ENCODE results near the gene ANKDD1B. TPM values are rescaled to one million over a fixed set of nuclear protein-coding genes. Genes with fewer than 3 reads are reported as not detected.
"Not testable (repeated sequence)": the region's sequence is repeated elsewhere in the genome, so short reads cannot be mapped to it uniquely, and the experiment has no call there.

Gene ANKDD1B
- total RNA-seq, 4 donors from 2014 or later = 0.45 to 2.2 (median 1.8) TPM

DNA sequence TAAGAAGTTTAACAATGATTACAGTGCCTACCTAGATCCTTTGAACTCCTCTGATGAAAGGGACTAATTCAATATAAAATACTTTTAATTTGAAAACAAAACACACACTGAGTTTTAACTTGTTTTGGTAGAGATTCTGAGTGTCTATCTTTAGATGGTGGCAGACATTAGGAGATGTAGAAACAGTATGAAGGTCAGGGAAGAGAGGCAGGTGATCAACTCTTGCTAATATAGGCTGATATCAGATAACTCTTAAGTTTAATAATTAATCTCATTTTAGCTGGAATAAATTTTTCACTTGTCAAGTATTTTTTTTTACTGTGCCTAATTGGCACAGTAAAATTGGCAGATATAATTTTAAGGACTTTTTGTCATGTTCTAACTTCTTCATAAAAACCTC, 75.2 kb downstream of the ANKDD1B start:
- Histone ChIP-seq H3K4me3 (no peak overlapping the region), H3K9me3 (no peaks in the 10 kb centered on the region), H3K4me1 (no peaks in the 10 kb centered on the region), H3K36me3 (peaks cover 54% of the 10 kb centered on the region), H3K27me3 (no peaks in the 10 kb centered on the region), H3K27ac (no peak overlapping the region)
- TF ChIP-seq EP300 (IDR thresholded peaks at IDR 0.05) (no peak), POLR2AphosphoS5 (IDR thresholded peaks at IDR 0.05) (no peak), POLR2A (IDR thresholded peaks at IDR 0.05) (no peak)
- TF ChIP-seq, protein P1, sequence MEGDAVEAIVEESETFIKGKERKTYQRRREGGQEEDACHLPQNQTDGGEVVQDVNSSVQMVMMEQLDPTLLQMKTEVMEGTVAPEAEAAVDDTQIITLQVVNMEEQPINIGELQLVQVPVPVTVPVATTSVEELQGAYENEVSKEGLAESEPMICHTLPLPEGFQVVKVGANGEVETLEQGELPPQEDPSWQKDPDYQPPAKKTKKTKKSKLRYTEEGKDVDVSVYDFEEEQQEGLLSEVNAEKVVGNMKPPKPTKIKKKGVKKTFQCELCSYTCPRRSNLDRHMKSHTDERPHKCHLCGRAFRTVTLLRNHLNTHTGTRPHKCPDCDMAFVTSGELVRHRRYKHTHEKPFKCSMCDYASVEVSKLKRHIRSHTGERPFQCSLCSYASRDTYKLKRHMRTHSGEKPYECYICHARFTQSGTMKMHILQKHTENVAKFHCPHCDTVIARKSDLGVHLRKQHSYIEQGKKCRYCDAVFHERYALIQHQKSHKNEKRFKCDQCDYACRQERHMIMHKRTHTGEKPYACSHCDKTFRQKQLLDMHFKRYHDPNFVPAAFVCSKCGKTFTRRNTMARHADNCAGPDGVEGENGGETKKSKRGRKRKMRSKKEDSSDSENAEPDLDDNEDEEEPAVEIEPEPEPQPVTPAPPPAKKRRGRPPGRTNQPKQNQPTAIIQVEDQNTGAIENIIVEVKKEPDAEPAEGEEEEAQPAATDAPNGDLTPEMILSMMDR (IDR thresholded peaks at IDR 0.05) = no peak
- DNase-seq (ENCODE audit: low spot score in 2 of 2) = no peak

DNA sequence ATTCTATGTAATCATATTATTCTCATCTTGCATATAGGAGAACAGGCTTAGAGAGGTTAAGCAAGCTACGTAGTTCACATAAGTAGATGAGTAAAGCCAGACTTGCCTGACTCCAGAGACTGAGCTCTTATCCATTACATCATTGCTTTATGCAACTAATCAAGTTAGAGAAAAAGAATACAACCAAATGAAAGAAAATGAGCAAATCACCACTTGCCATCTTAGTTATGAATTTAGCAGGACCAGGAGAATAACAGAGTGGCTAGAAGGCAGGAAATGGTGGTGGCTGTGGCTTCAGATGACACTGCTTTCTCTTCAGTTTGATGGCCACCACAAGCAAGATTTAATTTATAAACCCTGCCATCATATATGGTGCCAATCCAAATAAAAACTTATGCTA, 79.4 kb downstream of the ANKDD1B start:
- Histone ChIP-seq H3K27ac (no peak overlapping the region), H3K4me1 (no peaks in the 10 kb centered on the region), H3K9me3 (no peaks in the 10 kb centered on the region), H3K36me3 (peaks cover 44% of the 10 kb centered on the region), H3K27me3 (no peaks in the 10 kb centered on the region), H3K4me3 (no peak overlapping the region)
- DNase-seq (ENCODE audit: low spot score in 2 of 2) = no peak
- 92% methylated on average over 1 of the region's 1 CpG for WGBS
- TF ChIP-seq POLR2AphosphoS5 (IDR thresholded peaks at IDR 0.05) (no peak), EP300 (IDR thresholded peaks at IDR 0.05) (no peak), POLR2A (IDR thresholded peaks at IDR 0.05) (no peak)
- TF ChIP-seq, protein P1 (IDR thresholded peaks at IDR 0.05) = no peak

DNA sequence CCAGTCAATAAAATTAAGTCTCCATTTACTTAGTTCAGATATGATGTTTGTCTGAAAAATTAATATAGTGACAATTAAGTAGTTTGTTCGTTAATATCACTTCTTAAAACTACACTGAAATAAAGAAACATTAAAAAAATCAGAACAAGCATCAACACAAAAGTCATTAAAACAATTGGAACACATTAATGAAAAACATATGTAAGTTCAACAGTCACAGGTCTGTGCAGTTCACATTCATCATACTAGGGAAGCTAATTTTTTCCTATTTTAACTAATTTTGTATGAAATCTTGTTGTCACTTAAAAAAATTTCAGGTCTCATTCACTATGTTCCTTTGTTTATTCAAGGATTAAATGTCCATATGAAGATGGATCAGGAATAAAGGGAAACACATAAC, 83.5 kb downstream of the ANKDD1B start:
- Histone ChIP-seq H3K4me1 (no peaks in the 10 kb centered on the region), H3K4me3 (no peak overlapping the region), H3K27me3 (no peaks in the 10 kb centered on the region), H3K36me3 (peaks cover 26% of the 10 kb centered on the region), H3K9me3 (no peaks in the 10 kb centered on the region), H3K27ac (no peak overlapping the region)
- TF ChIP-seq POLR2A (IDR thresholded peaks at IDR 0.05) (no peak), EP300 (IDR thresholded peaks at IDR 0.05) (no peak), POLR2AphosphoS5 (IDR thresholded peaks at IDR 0.05) (no peak)
- TF ChIP-seq, protein P1 (IDR thresholded peaks at IDR 0.05) = no peak
- WGBS = 86% methylated on average over 1 of the region's 1 CpG
- no peak for DNase-seq (ENCODE audit: low spot score in 2 of 2)

DNA sequence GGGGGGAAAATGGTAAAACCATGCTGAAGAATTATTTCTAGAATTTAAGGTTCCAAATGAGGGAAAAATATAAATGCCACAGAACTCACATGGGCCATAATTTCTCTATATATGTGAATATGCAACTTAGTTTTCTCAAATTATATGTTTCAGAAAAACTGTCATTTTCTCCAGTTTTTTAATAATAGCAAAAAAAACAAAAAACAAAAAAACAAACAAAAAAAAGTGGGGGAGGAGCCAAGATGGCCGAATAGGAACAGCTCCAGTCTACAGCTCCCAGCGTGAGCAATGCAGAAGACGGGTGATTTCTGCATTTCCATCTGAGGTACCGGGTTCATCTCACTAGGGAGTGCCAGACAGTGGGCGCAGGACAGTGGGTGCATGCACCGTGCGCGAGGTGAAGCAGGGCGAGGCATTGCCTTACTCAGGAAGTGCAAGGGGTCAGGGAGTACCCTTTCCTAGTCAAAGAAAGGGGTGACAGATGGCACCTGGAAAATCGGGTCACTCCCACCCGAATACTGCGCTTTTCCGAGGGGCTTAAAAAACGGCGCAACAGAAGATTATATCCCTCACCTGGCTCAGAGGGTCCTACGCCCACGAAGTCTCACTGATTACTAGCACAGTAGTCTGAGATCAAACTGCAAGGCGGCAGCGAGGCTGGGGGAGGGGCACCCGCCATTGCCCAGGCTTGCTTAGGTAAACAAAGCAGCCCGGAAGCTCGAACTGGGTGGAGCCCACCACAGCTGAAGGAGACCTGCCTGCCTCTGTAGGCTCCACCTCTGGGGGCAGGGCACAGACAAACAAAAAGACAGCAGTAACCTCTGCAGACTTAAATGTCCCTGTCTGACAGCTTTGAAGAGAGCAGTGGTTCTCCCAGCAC, 84.5 kb downstream of the ANKDD1B start:
- 98% methylated on average over 20 of the region's 22 CpGs for WGBS
- DNase-seq (ENCODE audit: low spot score in 2 of 2); H3K4me1 ChIP-seq; H3K27ac ChIP-seq; H3K9me3 ChIP-seq; H3K27me3 ChIP-seq; H3K4me3 ChIP-seq: not testable (repeated sequence)
- peaks cover 16% of the 10 kb centered on the region for H3K36me3 ChIP-seq

DNA sequence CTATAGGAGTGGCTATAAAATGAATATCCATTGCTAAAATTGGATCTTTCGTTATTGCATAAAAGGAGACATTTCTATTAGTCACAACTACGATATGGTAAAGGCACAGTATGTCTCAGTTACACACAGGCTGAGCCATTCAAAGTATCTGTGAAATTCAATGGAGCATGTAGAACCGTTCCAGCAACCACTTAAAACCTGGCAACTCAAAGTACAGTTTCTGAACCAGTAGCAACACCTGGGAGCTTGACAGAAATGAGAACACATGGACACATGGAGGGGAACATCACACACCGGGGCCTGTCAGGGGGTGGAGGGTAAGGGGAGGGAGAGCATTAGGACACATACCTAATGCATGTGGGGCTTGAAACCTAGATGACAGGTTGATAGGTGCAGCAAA, 90.6 kb downstream of the ANKDD1B start:
- no peaks in the 10 kb centered on the region for H3K9me3 ChIP-seq
- WGBS = 96% methylated on average over 4 of the region's 4 CpGs
- no peak for TF ChIP-seq POLR2A (IDR thresholded peaks at IDR 0.05)
- TF ChIP-seq POLR2AphosphoS5 (IDR thresholded peaks at IDR 0.05) = no peak
- no peak for TF ChIP-seq EP300 (IDR thresholded peaks at IDR 0.05)
- TF ChIP-seq, protein P1 (IDR thresholded peaks at IDR 0.05) = no peak
- no peak for DNase-seq (ENCODE audit: low spot score in 2 of 2)
- no peak overlapping the region for H3K27ac ChIP-seq
- peaks cover 31% of the 10 kb centered on the region for H3K36me3 ChIP-seq
- no peaks in the 10 kb centered on the region for H3K4me1 ChIP-seq
- H3K27me3 ChIP-seq = no peaks in the 10 kb centered on the region
- H3K4me3 ChIP-seq = no peak overlapping the region
